GM12878 (cell line): ENCODE measurements around the gene ADAMTS13. TPM values are rescaled to one million over a fixed set of nuclear protein-coding genes. Genes with fewer than 3 reads are reported as not detected.
A peak's percentile ranks its signal among the peaks of the same experiment; 100 is the strongest.

Source experiments
- BHLHE40 ChIP-seq, 2 experiments: fragments of 450-650 bp in 1 of 2; IDR thresholded peaks; 2 replicates each; pipeline ENCODE4 v1.6.1; 2011 to 2017; ENCODE audit warnings: low read depth in 2 of 2, borderline replicate concordance in 1 of 2, improper control_type of control experiment in 1 of 2, low read length in 1 of 2, mild to moderate bottlenecking in 1 of 2
- ETV6 ChIP-seq, 2 experiments: fragments of 450-650 bp in 1 of 2; IDR thresholded peaks in 1 of 2; conservative IDR thresholded peaks in 1 of 2; 2 replicates each; pipeline ENCODE4 v1.6.1; 2014; ENCODE audit warnings: antibody characterized with exemption in 1 of 2, borderline replicate concordance in 1 of 2, low read depth in 1 of 2, mild to moderate bottlenecking in 1 of 2, moderate library complexity in 1 of 2
- FOS ChIP-seq: IDR thresholded peaks from 3 replicates; pipeline ENCODE4 v1.6.1; 2011; ENCODE audit warnings: borderline replicate concordance; ENCODE audit not compliant: insufficient read length; ENCODE audit errors: extremely low read depth
- FOXM1 ChIP-seq: IDR thresholded peaks from 2 replicates; pipeline ENCODE4 v1.6.1; 2012; ENCODE audit warnings: low read depth, mild to moderate bottlenecking, inconsistent platforms, low read length, moderate library complexity
- HDAC6 ChIP-seq: fragments of 200-600 bp; sonication (generic); IDR thresholded peaks from one replicate; pipeline ENCODE4 v1.8.0; 2017; ENCODE audit warnings: antibody characterized with exemption; ENCODE audit not compliant: unreplicated experiment
- JUNB ChIP-seq: IDR thresholded peaks from 2 replicates; pipeline ENCODE4 v1.6.1; 2016; ENCODE audit warnings: antibody characterized with exemption, mild to moderate bottlenecking
- KAT2A ChIP-seq: conservative IDR thresholded peaks from 2 replicates; pipeline ENCODE4 v1.6.1; 2011; ENCODE audit warnings: low read depth, low read length; ENCODE audit not compliant: control insufficient read depth
- KDM1A ChIP-seq: fragments of 200-600 bp; sonication (generic); IDR thresholded peaks from 2 replicates; pipeline ENCODE4 v1.6.1; 2016; ENCODE audit warnings: borderline replicate concordance
- MAX ChIP-seq: IDR thresholded peaks from 2 replicates; pipeline ENCODE4 v1.6.1; 2012; ENCODE audit warnings: low read depth, low read length, improper control_type of control experiment
- MLLT1 ChIP-seq: fragments of 450-650 bp; IDR thresholded peaks from 2 replicates; pipeline ENCODE4 v1.6.1; 2016; ENCODE audit warnings: mild to moderate bottlenecking
- NBN ChIP-seq: fragments of 450-650 bp; IDR thresholded peaks from 2 replicates; pipeline ENCODE4 v1.6.1; 2016
- NFYA ChIP-seq: IDR thresholded peaks from 2 replicates; pipeline ENCODE4 v1.6.1; 2011; ENCODE audit warnings: low read depth, mild to moderate bottlenecking, low read length, improper control_type of control experiment, borderline replicate concordance
- NRF1 ChIP-seq: conservative IDR thresholded peaks from 2 replicates; pipeline ENCODE4 v1.6.1; 2011; ENCODE audit warnings: mild to moderate bottlenecking, low read depth, low read length, improper control_type of control experiment
- PAX5 ChIP-seq: IDR thresholded peaks from 2 replicates; pipeline ENCODE4 v1.6.1; 2011; ENCODE audit warnings: low read depth, low read length, borderline replicate concordance
- RAD21 ChIP-seq: IDR thresholded peaks from 2 replicates; pipeline ENCODE4 v1.6.1; 2011; ENCODE audit warnings: mild to moderate bottlenecking, low read depth, low read length, moderate library complexity; ENCODE audit not compliant: insufficient read depth
- RUNX3 ChIP-seq: IDR thresholded peaks from 2 replicates; pipeline ENCODE4 v1.6.1; 2012; ENCODE audit warnings: low read length, inconsistent platforms
- SKIL ChIP-seq: fragments of 450-650 bp; IDR thresholded peaks from 2 replicates; pipeline ENCODE4 v1.6.1; 2017; ENCODE audit warnings: mild to moderate bottlenecking, low read depth, inconsistent platforms; ENCODE audit not compliant: poor library complexity, severe bottlenecking
- SRF ChIP-seq, 2 experiments: IDR thresholded peaks; 2 replicates each; pipeline ENCODE4 v1.6.1; 2011; ENCODE audit warnings: low read depth in 2 of 2, low read length in 2 of 2, mild to moderate bottlenecking in 1 of 2, moderate library complexity in 1 of 2
- TCF12 ChIP-seq: IDR thresholded peaks from 2 replicates; pipeline ENCODE4 v1.6.1; 2011; ENCODE audit warnings: low read depth, mild to moderate bottlenecking, low read length
- YBX1 ChIP-seq: fragments of 450-650 bp; IDR thresholded peaks from 2 replicates; pipeline ENCODE4 v1.6.1; 2016; ENCODE audit warnings: antibody characterized with exemption
- ZBTB40 ChIP-seq: fragments of 450-650 bp; IDR thresholded peaks from 2 replicates; pipeline ENCODE4 v1.6.1; 2016; ENCODE audit warnings: mild to moderate bottlenecking, moderate library complexity, borderline replicate concordance
- ZNF24 ChIP-seq: fragments of 450-650 bp; IDR thresholded peaks from 2 replicates; pipeline ENCODE4 v1.6.1; 2017; ENCODE audit warnings: antibody characterized with exemption, mild to moderate bottlenecking
- polyA plus RNA-seq, 11 experiments: library from polyadenylated mRNA; depleted of rRNA in 4 of 11; unstranded in 6 of 11; stranded (reverse) in 5 of 11; fragments of >200 nt; fragmentation: Nextera tagmentation in 4 of 11; fragmentation: Illumina TruSeq in 1 of 11; extraction: Ambion mirVana in 4 of 11; extraction: Trizol in 1 of 11; gene quantifications; 1 replicate in 1 of 11; 2 replicates in 10 of 11; pipeline versions ENCODE4 v1.2.1 to v1.2.3, GENCODE V29; 2011 to 2016; ENCODE audit warnings: inconsistent platforms in 2 of 11, missing spikeins in 2 of 11, low read depth in 1 of 11
- total RNA-seq, 4 experiments: library from RNA; depleted of rRNA in 3 of 4; stranded (reverse); fragments of >200 nt in 3 of 4; fragmentation: Illumina TruSeq in 1 of 4; extraction: Trizol in 1 of 4; gene quantifications; 2 replicates each; pipeline versions ENCODE4 v1.2.1 to v1.2.3, GENCODE V29; 2013 to 2021

Gene ADAMTS13
- total and polyA plus RNA-seq, 10 of the 15 experiments (the other 5 are each of a cell fraction or from before 2014, with no cell fraction given) = 0.08 to 2.4 (median 0.28) TPM

- TF ChIP-seq NRF1 (no peak), ZNF24 (no peak), MAX (no peak), RAD21 (no peak), BHLHE40 (IDR thresholded peaks at IDR 0.05; ENCODE audit: borderline replicate concordance in 1 of 2, low read depth in 2 of 2, low read length in 1 of 2) (no peak), HDAC6 (no peak), SKIL (no peak), KDM1A (no peak), YBX1 (no peak), JUNB (no peak), SRF (IDR thresholded peaks at IDR 0.05; ENCODE audit: low read depth in 2 of 2, low read length in 2 of 2) (no peak), ZBTB40 (no peak), PAX5 (no peak), NBN (0 out of 2 replicates have a peak, but pooled peaks have one; percentile 22), RUNX3 (peak; percentile 72), KAT2A (no peak), MLLT1 (0 out of 2 replicates have a peak, but pooled peaks have one; percentile 35), FOXM1 (0 out of 2 replicates have a peak, but pooled peaks have one; percentile 50), ETV6 (conservative IDR thresholded peaks at IDR 0.05 in 1 of 2, IDR thresholded peaks at IDR 0.05 in 1 of 2; ENCODE audit: borderline replicate concordance in 1 of 2, low read depth in 1 of 2) (no peak), NFYA (no peak), FOS (no peak), TCF12 (peak; percentile 79)
These were observed 56.1 kb downstream of the ADAMTS13 start (continued) for GRCh38 chr9:133477992-133478850.
